HL-60 (cell line): ENCODE results near the gene DUS2.
A peak's percentile ranks its signal among the peaks of the same experiment; 100 is the strongest.

Experiments used
- DNase-seq, 2 experiments: peaks; one replicate each; pipeline ENCODE4 v3.0.0-alpha.2; 2010 to 2020; ENCODE audit warnings: low read depth in 1 of 2, low spot score in 1 of 2
- H3K27ac ChIP-seq: fragments of 250-450 bp; sonication (Bioruptor Pico); replicated peaks from 2 replicates; pipeline ENCODE4 v1.5.1; 2020; ENCODE audit warnings: mild to moderate bottlenecking, moderate library complexity
- H3K27me3 ChIP-seq: fragments of 250-450 bp; sonication (Bioruptor Pico); 2 replicates; pipeline ENCODE4 v1.5.1; 2021; ENCODE audit warnings: mild to moderate bottlenecking, moderate library complexity; ENCODE audit not compliant: insufficient read depth, poor library complexity, severe bottlenecking
- H3K4me3 ChIP-seq: replicated peaks from 2 replicates; pipeline ENCODE4 v1.5.1; 2011; ENCODE audit warnings: mild to moderate bottlenecking, control low read depth, low read length; ENCODE audit not compliant: insufficient read depth
- CTCF ChIP-seq: IDR thresholded peaks from one replicate; pipeline ENCODE4 v1.5.1; 2011; ENCODE audit warnings: low read length, control low read depth, inconsistent platforms; ENCODE audit not compliant: insufficient read depth
- GABPA ChIP-seq: IDR thresholded peaks from 2 replicates; pipeline ENCODE4 v1.6.1; 2012; ENCODE audit warnings: low read depth
- POLR2AphosphoS5 ChIP-seq: IDR thresholded peaks from 2 replicates; pipeline ENCODE4 v1.6.1; 2012; ENCODE audit warnings: low read depth
- REST ChIP-seq: IDR thresholded peaks from 2 replicates; pipeline ENCODE4 v1.6.1; 2012; ENCODE audit warnings: low read depth; ENCODE audit not compliant: insufficient replicate concordance
- SPI1 ChIP-seq: IDR thresholded peaks from 2 replicates; pipeline ENCODE4 v1.6.1; 2012; ENCODE audit warnings: low read depth, mild to moderate bottlenecking, borderline replicate concordance

Gene DUS2

GRCh38 chr16:68072038-68072695 lies 49.1 kb downstream of the DUS2 start:
- Histone ChIP-seq H3K4me3 (no peak overlapping the region), H3K27me3 (no peaks in the 10 kb centered on the region), H3K27ac (no peak overlapping the region)
- no peak for DNase-seq
- TF ChIP-seq GABPA (no peak), POLR2AphosphoS5 (no peak), REST (no peak), SPI1 (no peak), CTCF (no peak)

- Histone ChIP-seq H3K27me3 (no peaks in the 10 kb centered on the region), H3K27ac (peak overlapping the region; percentile 55), H3K4me3 (no peak overlapping the region)
- no peak for DNase-seq
- no peak for TF ChIP-seq POLR2AphosphoS5
- TF ChIP-seq SPI1 = no peak
- no peak for TF ChIP-seq REST
- no peak for TF ChIP-seq CTCF
- TF ChIP-seq GABPA = no peak
These were observed 51.0 kb downstream of the DUS2 start for GRCh38 chr16:68073902-68074760.

- no peak overlapping the region for H3K4me3 ChIP-seq
- no peaks in the 10 kb centered on the region for H3K27me3 ChIP-seq
- TF ChIP-seq POLR2AphosphoS5 (peak; percentile 90), REST (no peak), SPI1 (peak; percentile 75; the same call in 1 of the 2 replicates), GABPA (no peak), CTCF (no peak)
- DNase-seq = peak; percentile 72 to 91
- peak overlapping the region; percentile 55 for H3K27ac ChIP-seq
These were observed 51.9 kb downstream of the DUS2 start for GRCh38 chr16:68074850-68075555.
